Endothelial cell of umbilical vein (primary cell): Measurements from ENCODE around the gene MAML3. TPM values are rescaled to one million over a fixed set of nuclear protein-coding genes. Genes with fewer than 3 reads are reported as not detected.

ENCODE experiments used
- BruUV-seq: library from RNA; stranded (reverse); fragments of 400-500 nt; replicated peaks from 2 replicates; lab custom pipeline; 2021; lab: Mats Ljungman, UMichigan
- CTCF ChIA-PET: fragments of 300-600, 350-600 bp; sonication (Branson Sonifier 250); formaldehyde crosslinking; loops from one replicate; lab custom pipeline; 2021; ENCODE audit warnings: antibody characterized with exemption, inconsistent platforms; lab: Charles Lee
- POLR2A ChIA-PET: fragments of 300-600, 350-600 bp; sonication (Branson Sonifier 250); formaldehyde crosslinking; loops from one replicate; lab custom pipeline; 2021; ENCODE audit warnings: antibody characterized with exemption, inconsistent platforms; lab: Charles Lee
- DNase-seq: peaks from one replicate; pipeline ENCODE4 v3.0.0-alpha.2; 2011; ENCODE audit warnings: low read depth, low spot score
- FAIRE-seq: peaks from 2 replicates; lab custom pipeline; 2011; peaks lifted over from hg19 to GRCh38; lab: Jason Lieb, UNC
- H2AFZ ChIP-seq: 2 replicates; pipeline ENCODE4 v1.6.0; 2012; ENCODE audit warnings: low read depth, low read length, control low read depth, inconsistent platforms
- H3K27ac ChIP-seq: 2 replicates; pipeline ENCODE4 v1.5.1; 2011; ENCODE audit warnings: low read depth, mild to moderate bottlenecking, control low read depth, low read length, moderate library complexity; ENCODE audit not compliant: insufficient read depth
- H3K27me3 ChIP-seq, 2 experiments: 2 replicates each; pipeline versions ENCODE4 v1.6.0 to v1.6.1; 2011; ENCODE audit warnings: low read length in 2 of 2, mixed read lengths in 1 of 2; ENCODE audit not compliant: control insufficient read depth in 2 of 2, insufficient read depth in 2 of 2
- H3K36me3 ChIP-seq, 2 experiments: 2 replicates in 1 of 2; 3 replicates in 1 of 2; pipeline ENCODE4 v1.5.1; 2011; ENCODE audit warnings: low read length in 2 of 2, mild to moderate bottlenecking in 1 of 2, moderate library complexity in 1 of 2; ENCODE audit not compliant: control insufficient read depth in 2 of 2, insufficient read depth in 2 of 2; ENCODE audit errors: extremely low read depth in 1 of 2
- H3K4me1 ChIP-seq: 3 replicates; pipeline ENCODE4 v1.5.1; 2011; ENCODE audit warnings: mild to moderate bottlenecking, low read length; ENCODE audit not compliant: control insufficient read depth, insufficient read depth; ENCODE audit errors: extremely low read depth
- H3K4me2 ChIP-seq: 2 replicates; pipeline ENCODE4 v1.6.1; 2011; ENCODE audit warnings: low read length, control low read depth, mixed read lengths; ENCODE audit not compliant: insufficient read depth
- H3K4me3 ChIP-seq, 3 experiments: fragments of 200-600 bp in 1 of 3; sonication (generic), shearing (Covaris generic) in 1 of 3; replicated peaks in 1 of 3; 2 replicates each; pipeline ENCODE4 v1.5.1; 2011 to 2016; ENCODE audit warnings: control low read depth in 3 of 3, low read length in 3 of 3, mild to moderate bottlenecking in 2 of 3, inconsistent platforms in 1 of 3, low read depth in 1 of 3, moderate library complexity in 1 of 3; ENCODE audit not compliant: insufficient read depth in 1 of 3
- H3K79me2 ChIP-seq: 2 replicates; pipeline ENCODE4 v1.6.0; 2012; ENCODE audit warnings: low read length, inconsistent platforms; ENCODE audit not compliant: control insufficient read depth, insufficient read depth
- H3K9ac ChIP-seq: replicated peaks from 2 replicates; pipeline ENCODE3; 2011; ENCODE audit warnings: low read length, control low read depth; ENCODE audit not compliant: insufficient read depth; ENCODE audit errors: extremely low read depth
- H3K9me1 ChIP-seq: replicated peaks from 3 replicates; pipeline ENCODE4 v1.6.0; 2011; ENCODE audit warnings: mild to moderate bottlenecking, low read length; ENCODE audit not compliant: control insufficient read depth, insufficient read depth; ENCODE audit errors: extremely low read depth
- H3K9me3 ChIP-seq: replicated peaks from 2 replicates; pipeline ENCODE4 v1.5.1; 2012; ENCODE audit warnings: low read length, inconsistent platforms; ENCODE audit not compliant: control insufficient read depth, insufficient read depth
- H4K20me1 ChIP-seq: replicated peaks from 2 replicates; pipeline ENCODE3; 2011; ENCODE audit warnings: mild to moderate bottlenecking, low read length; ENCODE audit not compliant: control insufficient read depth, insufficient read depth; ENCODE audit errors: extremely low read depth
- CTCF ChIP-seq, 2 donors: IDR thresholded peaks; 1 replicate in 1 of 2; 2 replicates in 1 of 2; pipeline ENCODE4 v1.5.1; 2011; ENCODE audit warnings: low read length in 2 of 2, mild to moderate bottlenecking in 2 of 2, moderate library complexity in 2 of 2, control low read depth in 1 of 2, inconsistent platforms in 1 of 2, low read depth in 1 of 2; ENCODE audit not compliant: insufficient read depth in 1 of 2; ENCODE audit errors: extremely low read depth in 1 of 2
- EZH2 ChIP-seq: IDR thresholded peaks from 2 replicates; pipeline ENCODE4 v1.6.1; 2012; ENCODE audit warnings: borderline replicate concordance, low read depth, mild to moderate bottlenecking, moderate library complexity, low read length, inconsistent platforms; ENCODE audit not compliant: severe bottlenecking
- FOS ChIP-seq: IDR thresholded peaks from 2 replicates; pipeline ENCODE4 v1.6.1; 2011; ENCODE audit warnings: mild to moderate bottlenecking, low read length, moderate library complexity, borderline replicate concordance; ENCODE audit not compliant: insufficient read depth
- GATA2 ChIP-seq: IDR thresholded peaks from 2 replicates; pipeline ENCODE4 v1.7.0; 2011; ENCODE audit warnings: low read depth, mild to moderate bottlenecking, moderate library complexity, mixed read lengths, low read length; ENCODE audit not compliant: insufficient read length, insufficient read depth
- JUN ChIP-seq: IDR thresholded peaks from 2 replicates; pipeline ENCODE4 v1.6.1; 2011; ENCODE audit warnings: borderline replicate concordance, low read depth; ENCODE audit not compliant: insufficient read length, insufficient read depth
- MYC ChIP-seq: IDR thresholded peaks from one replicate; pipeline ENCODE4 v1.6.1; 2011; ENCODE audit warnings: mild to moderate bottlenecking, low read depth, low read length
- POLR2A ChIP-seq: IDR thresholded peaks from 2 replicates; pipeline ENCODE4 v1.6.1; 2012; ENCODE audit warnings: low read depth, mild to moderate bottlenecking, control low read depth, low read length
- POLR2AphosphoS5 ChIP-seq: IDR thresholded peaks from 2 replicates; pipeline ENCODE4 v1.6.1; 2012; ENCODE audit warnings: low read depth, mild to moderate bottlenecking, control low read depth, low read length, moderate library complexity; ENCODE audit not compliant: insufficient read depth
- dilution Hi-C: fragments of 300-500 bp; cut with MboI; formaldehyde crosslinking; loops from one replicate; pipeline ENCODE4 v1.15.0; 2019; ENCODE audit warnings: low sequenced_read_pairs; ENCODE audit not compliant: extremely low pct_ligation_motif_present
- intact Hi-C: fragments of 100-400 bp; cut with micrococcal nuclease; formaldehyde crosslinking; loops from one replicate; pipeline ENCODE4 v1.10.0; 2022
- polyA plus RNA-seq, 4 experiments: library from polyadenylated mRNA; depleted of rRNA in 3 of 4; stranded (reverse) in 3 of 4; unstranded in 1 of 4; fragments of >200 nt; gene quantifications; 2 replicates each; pipeline versions ENCODE4 v1.2.1 to v1.2.3, GENCODE V29; 2011 to 2012; ENCODE audit warnings: missing spikeins in 1 of 4
- total RNA-seq: library from RNA; stranded (reverse); gene quantifications from 2 replicates; pipeline ENCODE4 v1.2.3, GENCODE V29; 2021
- TF ChIP-seq, protein P1 (sequence below): IDR thresholded peaks from 2 replicates; pipeline ENCODE4 v1.6.1; 2011; ENCODE audit not compliant: insufficient read depth, insufficient read length

Gene MAML3
- total and polyA plus RNA-seq, 2 donors (not counting 3 experiments of a cell fraction or from before 2014, with no cell fraction given) = 14.0 to 20.3 TPM

DNA sequence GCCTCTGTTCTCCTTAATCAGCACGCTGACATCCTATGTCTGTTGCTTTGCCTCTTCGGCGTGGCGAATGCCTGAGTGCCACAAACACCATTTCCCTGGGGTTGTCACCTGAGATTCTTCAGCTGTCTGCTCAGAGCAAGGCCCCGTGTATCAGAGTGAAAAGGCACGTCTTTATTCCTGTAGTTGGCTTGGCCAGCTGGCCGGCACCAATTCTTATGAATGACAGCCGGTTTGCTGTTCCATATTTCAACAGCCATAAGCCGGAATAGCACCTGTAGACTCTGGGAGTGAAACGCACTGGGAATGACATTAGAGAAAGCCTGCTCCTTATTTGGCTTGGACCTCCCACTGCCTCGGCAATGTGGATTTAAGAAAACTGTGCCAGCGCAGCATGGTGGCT lies 399.0 kb downstream of the MAML3 start:
- no peak overlapping the region for H2AFZ ChIP-seq
- no peaks in the 10 kb centered on the region for H3K9me1 ChIP-seq
- CTCF ChIA-PET = interaction anchor here (5.5 kb wide), 1 partner anchor 14 kb away, joined by 16 read pairs; no protein-coding TSS in a partner anchor
- no TSS peak for BruUV-seq
- FAIRE-seq = no peak
- H3K4me3 ChIP-seq = no peak overlapping the region
- dilution Hi-C loops (no loop called here), intact Hi-C loops (no loop called here)
- no peak for DNase-seq
- no peaks in the 10 kb centered on the region for H3K36me3 ChIP-seq
- no peaks in the 10 kb centered on the region for H3K27me3 ChIP-seq
- H3K4me2 ChIP-seq = no peak overlapping the region
- no peaks in the 10 kb centered on the region for H4K20me1 ChIP-seq
- no peak overlapping the region for H3K27ac ChIP-seq
- POLR2A ChIA-PET = no interaction called here
- no peaks in the 10 kb centered on the region for H3K79me2 ChIP-seq
- no peaks in the 10 kb centered on the region for H3K4me1 ChIP-seq
- no peaks in the 10 kb centered on the region for H3K9me3 ChIP-seq
- TF ChIP-seq, protein P1, sequence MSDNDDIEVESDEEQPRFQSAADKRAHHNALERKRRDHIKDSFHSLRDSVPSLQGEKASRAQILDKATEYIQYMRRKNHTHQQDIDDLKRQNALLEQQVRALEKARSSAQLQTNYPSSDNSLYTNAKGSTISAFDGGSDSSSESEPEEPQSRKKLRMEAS = no peak
- no peak for TF ChIP-seq JUN
- TF ChIP-seq MYC = no peak
- TF ChIP-seq GATA2 = no peak
- TF ChIP-seq EZH2 = no peak
- no peak for TF ChIP-seq POLR2A
- TF ChIP-seq CTCF (IDR thresholded peaks at IDR 0.05; ENCODE audit: extremely low read depth in 1 of 2, insufficient read depth in 1 of 2, low read depth in 1 of 2, low read length in 2 of 2) = no peak
- no peak for TF ChIP-seq POLR2AphosphoS5
- TF ChIP-seq FOS = no peak
- no peak overlapping the region for H3K9ac ChIP-seq
